GM23338 (cell line): ENCODE measurements around the gene NUDT4. TPM values are rescaled to one million over a fixed set of nuclear protein-coding genes. Genes with fewer than 3 reads are reported as not detected.

Source experiments
- ATAC-seq: fragments of 200-7000 bp; cut with Tn5 transposase; 3 replicates; pipeline ENCODE4 v1.9.1; 2020
- DNase-seq: peaks from one replicate; pipeline ENCODE4 v3.0.0-alpha.2; 2015; ENCODE audit warnings: low spot score
- H2AFZ ChIP-seq: fragments of 200-600 bp; sonication (generic); 2 replicates; pipeline ENCODE4 v1.8.0; 2016; ENCODE audit warnings: antibody characterized with exemption, mild to moderate bottlenecking, moderate library complexity
- H3F3A ChIP-seq: fragments of 200-600 bp; sonication (generic); replicated peaks from 2 replicates; pipeline ENCODE4 v1.8.0; 2017; ENCODE audit warnings: antibody characterized with exemption, mixed run types, low read depth
- H3K27ac ChIP-seq: fragments of 200-600 bp; sonication (generic); 2 replicates; pipeline ENCODE4 v1.6.1; 2016; ENCODE audit warnings: low read depth
- H3K27me3 ChIP-seq: fragments of 200-600 bp; sonication (generic); 2 replicates; pipeline ENCODE4 v1.8.0; 2016; ENCODE audit warnings: mild to moderate bottlenecking, mixed run types, moderate library complexity; ENCODE audit not compliant: insufficient read depth
- H3K36me3 ChIP-seq: fragments of 200-600 bp; sonication (generic); 2 replicates; pipeline ENCODE4 v1.8.0; 2016; ENCODE audit warnings: mild to moderate bottlenecking; ENCODE audit not compliant: insufficient read depth
- H3K4me1 ChIP-seq: fragments of 200-600 bp; sonication (generic); 2 replicates; pipeline ENCODE4 v1.8.0; 2016; ENCODE audit warnings: mild to moderate bottlenecking, moderate library complexity; ENCODE audit not compliant: insufficient read depth
- H3K4me2 ChIP-seq: fragments of 200-600 bp; sonication (generic); 2 replicates; pipeline ENCODE4 v1.7.1; 2017; ENCODE audit warnings: mixed run types
- H3K4me3 ChIP-seq: fragments of 200-600 bp; sonication (generic); 2 replicates; pipeline ENCODE4 v1.6.1; 2016; ENCODE audit warnings: mixed run types
- H3K79me2 ChIP-seq: fragments of 200-600 bp; sonication (generic); replicated peaks from 2 replicates; pipeline ENCODE4 v1.8.0; 2017; ENCODE audit warnings: mild to moderate bottlenecking; ENCODE audit not compliant: insufficient read depth
- H3K9me2 ChIP-seq: fragments of 200-600 bp; sonication (generic); 2 replicates; pipeline ENCODE4 v1.8.0; 2017; ENCODE audit not compliant: insufficient read depth
- H4K20me1 ChIP-seq: fragments of 200-600 bp; sonication (generic); replicated peaks from 2 replicates; pipeline ENCODE4 v1.8.0; 2017; ENCODE audit warnings: mild to moderate bottlenecking; ENCODE audit not compliant: insufficient read depth
- H3K27ac Mint-ChIP-seq: 2 replicates; pipeline ENCODE4 v1.8.0; 2020; ENCODE audit warnings: inconsistent platforms, mild to moderate bottlenecking, moderate library complexity, mixed read lengths
- H3K27me3 Mint-ChIP-seq: 3 replicates; pipeline ENCODE4 v1.8.0; 2022; ENCODE audit warnings: low read depth, mild to moderate bottlenecking, moderate library complexity, mixed read lengths, inconsistent platforms; ENCODE audit not compliant: insufficient read depth, poor library complexity
- H3K36me3 Mint-ChIP-seq: 3 replicates; pipeline ENCODE4 v1.8.0; 2021; ENCODE audit warnings: low read depth, mild to moderate bottlenecking, inconsistent platforms, moderate library complexity, mixed read lengths
- H3K4me1 Mint-ChIP-seq: 3 replicates; pipeline ENCODE4 v1.8.0; 2020; ENCODE audit warnings: mild to moderate bottlenecking, inconsistent platforms, mixed read lengths
- H3K4me3 Mint-ChIP-seq: 3 replicates; pipeline ENCODE4 v1.8.0; 2021; ENCODE audit warnings: moderate library complexity, mild to moderate bottlenecking, inconsistent platforms, mixed read lengths
- H3K9me3 Mint-ChIP-seq: 3 replicates; pipeline ENCODE4 v1.8.0; 2020; ENCODE audit warnings: moderate library complexity, mild to moderate bottlenecking, inconsistent platforms, mixed read lengths
- CREB1 ChIP-seq: fragments of 250-450 bp; sonication (Bioruptor Pico); IDR thresholded peaks from 2 replicates; pipeline ENCODE4 v1.5.0; 2020; ENCODE audit warnings: low read depth, mild to moderate bottlenecking, moderate library complexity
- CTCF ChIP-seq, 2 experiments: fragments of 200-600 bp in 1 of 2; sonication (generic) in 1 of 2; conservative IDR thresholded peaks; 2 replicates each; pipeline versions ENCODE4 v1.5.1 to v1.6.1; 2016 to 2017; ENCODE audit warnings: antibody characterized with exemption in 2 of 2, low read depth in 2 of 2, mild to moderate bottlenecking in 2 of 2, moderate library complexity in 1 of 2
- ETS1 ChIP-seq: IDR thresholded peaks from 2 replicates; pipeline ENCODE4 v1.6.1; 2016; ENCODE audit warnings: antibody characterized with exemption
- EZH2 ChIP-seq: fragments of 200-600 bp; sonication (generic); IDR thresholded peaks from one replicate; pipeline ENCODE4 v1.8.0; 2017; ENCODE audit warnings: antibody characterized with exemption, mild to moderate bottlenecking, low read depth; ENCODE audit not compliant: unreplicated experiment
- EZH2phosphoT487 ChIP-seq: fragments of 200-600 bp; sonication (generic); IDR thresholded peaks from one replicate; pipeline ENCODE4 v1.8.1; 2018; ENCODE audit warnings: antibody characterized with exemption; ENCODE audit not compliant: unreplicated experiment
- JUNB ChIP-seq: IDR thresholded peaks from one replicate; pipeline ENCODE4 v1.6.1; 2016; ENCODE audit warnings: antibody characterized with exemption; ENCODE audit not compliant: unreplicated experiment
- NANOG ChIP-seq: IDR thresholded peaks from 2 replicates; pipeline ENCODE4 v1.6.1; 2016; ENCODE audit warnings: antibody characterized with exemption, borderline replicate concordance
- POLR2AphosphoS5 ChIP-seq: IDR thresholded peaks from 2 replicates; pipeline ENCODE4 v1.6.1; 2016; ENCODE audit warnings: antibody characterized with exemption, low read depth
- REST ChIP-seq: IDR thresholded peaks from one replicate; pipeline ENCODE4 v1.6.1; 2018; ENCODE audit warnings: antibody characterized with exemption; ENCODE audit not compliant: unreplicated experiment
- STAT1 ChIP-seq: IDR thresholded peaks from one replicate; pipeline ENCODE4 v1.6.1; 2016; ENCODE audit warnings: antibody characterized with exemption; ENCODE audit not compliant: unreplicated experiment
- ZNF114 ChIP-seq: fragments of 250-450 bp; sonication (Bioruptor Pico); IDR thresholded peaks from 2 replicates; pipeline ENCODE4 v1.5.0; 2020; ENCODE audit warnings: mild to moderate bottlenecking, moderate library complexity
- ZNF331 ChIP-seq: fragments of 250-450 bp; sonication (Bioruptor Pico); IDR thresholded peaks from 2 replicates; pipeline ENCODE4 v1.5.0; 2020; ENCODE audit warnings: low read depth, mild to moderate bottlenecking, moderate library complexity
- polyA plus RNA-seq: library from polyadenylated mRNA; unstranded; fragments of >200 nt; fragmentation: Nextera tagmentation; extraction: Ambion mirVana; gene quantifications from 2 replicates; pipeline ENCODE4 v1.2.1, GENCODE V29; 2016
- total RNA-seq: library from RNA; depleted of rRNA; stranded (reverse); fragments of >200 nt; shearing (Covaris generic); gene quantifications from 2 replicates; pipeline ENCODE4 v1.2.3, GENCODE V29; 2014
- TF ChIP-seq, protein P1 (sequence below): fragments of 250-450 bp; sonication (Bioruptor Pico); IDR thresholded peaks from 2 replicates; pipeline ENCODE4 v1.5.0; 2020; ENCODE audit warnings: mild to moderate bottlenecking, moderate library complexity

The NUDT4 gene
- total and polyA plus RNA-seq, 2 experiments from 2014 or later = 32.3 to 67.2 TPM

GRCh38 chr12:93379981-93380361 lies 2.2 kb downstream of the NUDT4 start:
- no peak overlapping the region for H2AFZ ChIP-seq
- ATAC-seq (no peak), DNase-seq (no peak)
- H4K20me1 ChIP-seq = peaks cover 56% of the 10 kb centered on the region
- no peak overlapping the region for H3K27ac ChIP-seq
- H3K27me3 Mint-ChIP-seq = peaks cover 14% of the 10 kb centered on the region
- H3K4me3 ChIP-seq = peak overlapping the region; percentile 99
- H3K27ac Mint-ChIP-seq = no peak overlapping the region
- H3K4me1 ChIP-seq = peaks cover 61% of the 10 kb centered on the region
- peaks cover 11% of the 10 kb centered on the region; the same call in 1 of the 2 replicates for H3F3A ChIP-seq
- peaks cover 49% of the 10 kb centered on the region for H3K4me1 Mint-ChIP-seq
- H3K79me2 ChIP-seq = peaks cover 68% of the 10 kb centered on the region
- no peaks in the 10 kb centered on the region for H3K36me3 ChIP-seq
- H3K4me2 ChIP-seq = peak overlapping the region; percentile 97
- peak overlapping the region; percentile 99 for H3K4me3 Mint-ChIP-seq
- TF ChIP-seq ZNF331 (CRISPR knock-in tag) (no peak), EZH2phosphoT487 (no peak), NANOG (no peak), JUNB (no peak), CTCF (conservative IDR thresholded peaks at IDR 0.05; ENCODE audit: low read depth in 2 of 2) (no peak), ETS1 (no peak), REST (no peak), STAT1 (no peak), CREB1 (CRISPR knock-in tag) (no peak), EZH2 (no peak), ZNF114 (CRISPR knock-in tag) (no peak), POLR2AphosphoS5 (no peak)
- TF ChIP-seq, protein P1, sequence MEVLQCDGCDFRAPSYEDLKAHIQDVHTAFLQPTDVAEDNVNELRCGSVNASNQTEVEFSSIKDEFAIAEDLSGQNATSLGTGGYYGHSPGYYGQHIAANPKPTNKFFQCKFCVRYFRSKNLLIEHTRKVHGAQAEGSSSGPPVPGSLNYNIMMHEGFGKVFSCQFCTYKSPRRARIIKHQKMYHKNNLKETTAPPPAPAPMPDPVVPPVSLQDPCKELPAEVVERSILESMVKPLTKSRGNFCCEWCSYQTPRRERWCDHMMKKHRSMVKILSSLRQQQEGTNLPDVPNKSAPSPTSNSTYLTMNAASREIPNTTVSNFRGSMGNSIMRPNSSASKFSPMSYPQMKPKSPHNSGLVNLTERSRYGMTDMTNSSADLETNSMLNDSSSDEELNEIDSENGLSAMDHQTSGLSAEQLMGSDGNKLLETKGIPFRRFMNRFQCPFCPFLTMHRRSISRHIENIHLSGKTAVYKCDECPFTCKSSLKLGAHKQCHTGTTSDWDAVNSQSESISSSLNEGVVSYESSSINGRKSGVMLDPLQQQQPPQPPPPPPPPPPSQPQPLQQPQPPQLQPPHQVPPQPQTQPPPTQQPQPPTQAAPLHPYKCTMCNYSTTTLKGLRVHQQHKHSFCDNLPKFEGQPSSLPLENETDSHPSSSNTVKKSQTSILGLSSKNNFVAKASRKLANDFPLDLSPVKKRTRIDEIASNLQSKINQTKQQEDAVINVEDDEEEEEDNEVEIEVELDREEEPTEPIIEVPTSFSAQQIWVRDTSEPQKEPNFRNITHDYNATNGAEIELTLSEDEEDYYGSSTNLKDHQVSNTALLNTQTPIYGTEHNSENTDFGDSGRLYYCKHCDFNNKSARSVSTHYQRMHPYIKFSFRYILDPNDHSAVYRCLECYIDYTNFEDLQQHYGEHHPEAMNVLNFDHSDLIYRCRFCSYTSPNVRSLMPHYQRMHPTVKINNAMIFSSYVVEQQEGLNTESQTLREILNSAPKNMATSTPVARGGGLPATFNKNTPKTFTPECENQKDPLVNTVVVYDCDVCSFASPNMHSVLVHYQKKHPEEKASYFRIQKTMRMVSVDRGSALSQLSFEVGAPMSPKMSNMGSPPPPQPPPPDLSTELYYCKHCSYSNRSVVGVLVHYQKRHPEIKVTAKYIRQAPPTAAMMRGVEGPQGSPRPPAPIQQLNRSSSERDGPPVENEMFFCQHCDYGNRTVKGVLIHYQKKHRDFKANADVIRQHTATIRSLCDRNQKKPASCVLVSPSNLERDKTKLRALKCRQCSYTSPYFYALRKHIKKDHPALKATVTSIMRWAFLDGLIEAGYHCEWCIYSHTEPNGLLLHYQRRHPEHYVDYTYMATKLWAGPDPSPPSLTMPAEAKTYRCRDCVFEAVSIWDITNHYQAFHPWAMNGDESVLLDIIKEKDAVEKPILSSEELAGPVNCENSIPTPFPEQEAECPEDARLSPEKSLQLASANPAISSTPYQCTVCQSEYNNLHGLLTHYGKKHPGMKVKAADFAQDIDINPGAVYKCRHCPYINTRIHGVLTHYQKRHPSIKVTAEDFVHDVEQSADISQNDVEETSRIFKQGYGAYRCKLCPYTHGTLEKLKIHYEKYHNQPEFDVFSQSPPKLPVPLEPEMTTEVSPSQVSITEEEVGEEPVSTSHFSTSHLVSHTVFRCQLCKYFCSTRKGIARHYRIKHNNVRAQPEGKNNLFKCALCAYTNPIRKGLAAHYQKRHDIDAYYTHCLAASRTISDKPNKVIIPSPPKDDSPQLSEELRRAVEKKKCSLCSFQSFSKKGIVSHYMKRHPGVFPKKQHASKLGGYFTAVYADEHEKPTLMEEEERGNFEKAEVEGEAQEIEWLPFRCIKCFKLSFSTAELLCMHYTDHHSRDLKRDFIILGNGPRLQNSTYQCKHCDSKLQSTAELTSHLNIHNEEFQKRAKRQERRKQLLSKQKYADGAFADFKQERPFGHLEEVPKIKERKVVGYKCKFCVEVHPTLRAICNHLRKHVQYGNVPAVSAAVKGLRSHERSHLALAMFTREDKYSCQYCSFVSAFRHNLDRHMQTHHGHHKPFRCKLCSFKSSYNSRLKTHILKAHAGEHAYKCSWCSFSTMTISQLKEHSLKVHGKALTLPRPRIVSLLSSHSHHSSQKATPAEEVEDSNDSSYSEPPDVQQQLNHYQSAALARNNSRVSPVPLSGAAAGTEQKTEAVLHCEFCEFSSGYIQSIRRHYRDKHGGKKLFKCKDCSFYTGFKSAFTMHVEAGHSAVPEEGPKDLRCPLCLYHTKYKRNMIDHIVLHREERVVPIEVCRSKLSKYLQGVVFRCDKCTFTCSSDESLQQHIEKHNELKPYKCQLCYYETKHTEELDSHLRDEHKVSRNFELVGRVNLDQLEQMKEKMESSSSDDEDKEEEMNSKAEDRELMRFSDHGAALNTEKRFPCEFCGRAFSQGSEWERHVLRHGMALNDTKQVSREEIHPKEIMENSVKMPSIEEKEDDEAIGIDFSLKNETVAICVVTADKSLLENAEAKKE (CRISPR knock-in tag) = no peak
- H3K9me3 Mint-ChIP-seq = no peaks in the 10 kb centered on the region; the same call in 2 of the 3 replicates
- H3K9me2 ChIP-seq = no peaks in the 10 kb centered on the region
- H3K27me3 ChIP-seq = no peaks in the 10 kb centered on the region
- H3K36me3 Mint-ChIP-seq = peaks cover 10% of the 10 kb centered on the region
